22Rv1 (cell line): ENCODE results near the gene RGS3.

Experiments used
- CTCF ChIP-seq: fragments of 450-650 bp; IDR thresholded peaks from 2 replicates; pipeline ENCODE4 v1.5.1; 2017; ENCODE audit warnings: mild to moderate bottlenecking
- ZFX ChIP-seq: fragments of 450-650 bp; IDR thresholded peaks from 2 replicates; pipeline ENCODE4 v1.6.1; 2017; ENCODE audit warnings: antibody characterized with exemption, borderline replicate concordance

GRCh38 chr9:113507256-113507655, 43.7 kb downstream of the RGS3 start:
- TF ChIP-seq CTCF (no peak), ZFX (no peak)
